HepG2 (cell line): ENCODE results near the gene POC1A. TPM values are rescaled to one million over a fixed set of nuclear protein-coding genes. Genes with fewer than 3 reads are reported as not detected.

Experiments
- ARID4A ChIP-seq: sonication (generic); formaldehyde crosslinking; IDR thresholded peaks from 2 replicates; pipeline ENCODE4 v1.5.0; 2020; ENCODE audit warnings: mild to moderate bottlenecking, missing genetic modification reagents, borderline replicate concordance
- BRF2 ChIP-seq: sonication (generic); formaldehyde crosslinking; IDR thresholded peaks from 2 replicates; pipeline ENCODE4 v1.8.1; 2022; ENCODE audit warnings: mild to moderate bottlenecking, missing genetic modification reagents
- CEBPZ ChIP-seq: IDR thresholded peaks from 2 replicates; pipeline ENCODE4 v1.6.1; 2012; ENCODE audit warnings: low read length, improper control_type of control experiment
- EZH2 ChIP-seq: conservative IDR thresholded peaks from 2 replicates; pipeline ENCODE4 v1.6.1; 2012; ENCODE audit warnings: mild to moderate bottlenecking, low read depth, low read length, moderate library complexity
- FLYWCH1 ChIP-seq: sonication (generic); formaldehyde crosslinking; IDR thresholded peaks from 2 replicates; pipeline ENCODE4 v1.8.1; 2023; ENCODE audit warnings: mild to moderate bottlenecking, missing genetic modification reagents
- KMT2B ChIP-seq: IDR thresholded peaks from 2 replicates; pipeline ENCODE4 v1.6.1; 2016; ENCODE audit warnings: missing genetic modification reagents, missing compliant biosample characterization
- NCOA1 ChIP-seq: sonication (generic); formaldehyde crosslinking; IDR thresholded peaks from 2 replicates; pipeline ENCODE4 v1.9.0; 2021; ENCODE audit warnings: missing genetic modification reagents
- NFKBIZ ChIP-seq: IDR thresholded peaks from 2 replicates; pipeline ENCODE4 v1.6.1; 2018; ENCODE audit warnings: missing genetic modification reagents, missing compliant biosample characterization
- NPAS2 ChIP-seq: sonication (generic); formaldehyde crosslinking; IDR thresholded peaks from 2 replicates; pipeline ENCODE4 v1.8.0; 2022; ENCODE audit warnings: mild to moderate bottlenecking, missing genetic modification reagents, borderline replicate concordance
- NR2F6 ChIP-seq, 2 experiments: IDR thresholded peaks; 2 replicates each; pipeline ENCODE4 v1.6.1; 2016; ENCODE audit warnings: antibody characterized with exemption in 1 of 2, mild to moderate bottlenecking in 1 of 2
- PAX8 ChIP-seq: sonication (generic); formaldehyde crosslinking; IDR thresholded peaks from 2 replicates; pipeline ENCODE4 v1.8.0; 2022; ENCODE audit warnings: mild to moderate bottlenecking, missing genetic modification reagents, borderline replicate concordance
- RARA ChIP-seq: IDR thresholded peaks from 2 replicates; pipeline ENCODE4 v1.6.1; 2016; ENCODE audit warnings: missing genetic modification reagents, missing compliant biosample characterization
- SALL1 ChIP-seq: sonication (generic); formaldehyde crosslinking; IDR thresholded peaks from 2 replicates; pipeline ENCODE4 v1.8.0; 2022; ENCODE audit warnings: mild to moderate bottlenecking, missing genetic modification reagents
- SKIL ChIP-seq: sonication (generic); formaldehyde crosslinking; IDR thresholded peaks from 2 replicates; pipeline ENCODE4 v1.8.0; 2022; ENCODE audit warnings: missing genetic modification reagents, mild to moderate bottlenecking, moderate library complexity, borderline replicate concordance
- TRIM22 ChIP-seq: fragments of 450-650 bp; IDR thresholded peaks from 2 replicates; pipeline ENCODE4 v1.6.1; 2017
- ZNF121 ChIP-seq: sonication (generic); formaldehyde crosslinking; IDR thresholded peaks from 2 replicates; pipeline ENCODE4 v1.5.0; 2020; ENCODE audit warnings: mild to moderate bottlenecking, missing genetic modification reagents
- ZNF292 ChIP-seq: sonication (generic); formaldehyde crosslinking; IDR thresholded peaks from 2 replicates; pipeline ENCODE4 v1.8.1; 2022; ENCODE audit warnings: mild to moderate bottlenecking, low read depth, missing genetic modification reagents, borderline replicate concordance
- ZNF33A ChIP-seq: sonication (generic); formaldehyde crosslinking; IDR thresholded peaks from 2 replicates; pipeline ENCODE4 v1.5.1; 2020; ENCODE audit warnings: missing genetic modification reagents, mild to moderate bottlenecking, moderate library complexity, borderline replicate concordance
- polyA plus RNA-seq, 8 experiments: library from polyadenylated mRNA; depleted of rRNA in 3 of 8; stranded (reverse) in 7 of 8; unstranded in 1 of 8; fragments of >200 nt; fragmentation: Illumina TruSeq in 4 of 8; extraction: Trizol in 4 of 8; gene quantifications; 2 replicates each; pipeline versions ENCODE4 v1.2.1 to v1.2.3, GENCODE V29; 2011 to 2016; ENCODE audit warnings: low read depth in 4 of 8, missing spikeins in 1 of 8, mixed read lengths in 1 of 8; ENCODE audit not compliant: insufficient read depth in 1 of 8
- total RNA-seq, 5 experiments: library from RNA; depleted of rRNA; stranded (reverse); fragments of >200 nt; fragmentation: Illumina TruSeq; extraction: Trizol; gene quantifications; 2 replicates each; pipeline ENCODE4 v1.2.3, GENCODE V29; 2016; ENCODE audit warnings: low read depth in 1 of 5

The POC1A gene
- total and polyA plus RNA-seq, 2 of the 13 experiments (the other 11 are each of a cell fraction or from before 2014, with no cell fraction given), result 14.6 to 20.0 TPM

- 0 out of 2 replicates have a peak, but pooled peaks have one; percentile 36 for TF ChIP-seq SKIL (CRISPR knock-in tag)
- TF ChIP-seq SALL1, result peak; percentile 52
- no peak for TF ChIP-seq NPAS2 (CRISPR knock-in tag)
- no peak for TF ChIP-seq CEBPZ
- peak; percentile 56; the same call in 1 of the 2 replicates for TF ChIP-seq NR2F6 (IDR thresholded peaks at IDR 0.05)
- peak; percentile 80 for TF ChIP-seq NR2F6 (CRISPR knock-in tag; IDR thresholded peaks at IDR 0.05)
- no peak for TF ChIP-seq TRIM22
- no peak for TF ChIP-seq ZNF33A
- no peak for TF ChIP-seq PAX8 (CRISPR knock-in tag)
- TF ChIP-seq NFKBIZ, result no peak
- TF ChIP-seq FLYWCH1 (CRISPR knock-in tag), result no peak
- TF ChIP-seq RARA (CRISPR knock-in tag), result peak; percentile 97
- TF ChIP-seq EZH2, result no peak
- TF ChIP-seq KMT2B (CRISPR knock-in tag), result no peak
- no peak for TF ChIP-seq NCOA1
- TF ChIP-seq ZNF121 (CRISPR knock-in tag), result no peak
- TF ChIP-seq ARID4A, result peak; percentile 32; the same call in 1 of the 2 replicates
- peak; percentile 55; the same call in 1 of the 2 replicates for TF ChIP-seq ZNF292 (CRISPR knock-in tag)
- no peak for TF ChIP-seq BRF2 (CRISPR knock-in tag)
Observed at GRCh38 chr3:52182196-52182595, 28.0 kb upstream of the POC1A start (continued).
